ENCODE data around the gene SLC7A7. TPM values are rescaled to one million over a fixed set of nuclear protein-coding genes. Genes with fewer than 3 reads are reported as not detected.

Gene SLC7A7
- total RNA-seq = 12.2 and 12.6 TPM in 2 replicates

GRCh38 chr14:22814941-22815713 lies at the start of gene SLC7A7:
SLC7A7 (minus strand) TSS chr14:22815435; CDS start chr14:22813398, 2,037 bp downstream.

DNA sequence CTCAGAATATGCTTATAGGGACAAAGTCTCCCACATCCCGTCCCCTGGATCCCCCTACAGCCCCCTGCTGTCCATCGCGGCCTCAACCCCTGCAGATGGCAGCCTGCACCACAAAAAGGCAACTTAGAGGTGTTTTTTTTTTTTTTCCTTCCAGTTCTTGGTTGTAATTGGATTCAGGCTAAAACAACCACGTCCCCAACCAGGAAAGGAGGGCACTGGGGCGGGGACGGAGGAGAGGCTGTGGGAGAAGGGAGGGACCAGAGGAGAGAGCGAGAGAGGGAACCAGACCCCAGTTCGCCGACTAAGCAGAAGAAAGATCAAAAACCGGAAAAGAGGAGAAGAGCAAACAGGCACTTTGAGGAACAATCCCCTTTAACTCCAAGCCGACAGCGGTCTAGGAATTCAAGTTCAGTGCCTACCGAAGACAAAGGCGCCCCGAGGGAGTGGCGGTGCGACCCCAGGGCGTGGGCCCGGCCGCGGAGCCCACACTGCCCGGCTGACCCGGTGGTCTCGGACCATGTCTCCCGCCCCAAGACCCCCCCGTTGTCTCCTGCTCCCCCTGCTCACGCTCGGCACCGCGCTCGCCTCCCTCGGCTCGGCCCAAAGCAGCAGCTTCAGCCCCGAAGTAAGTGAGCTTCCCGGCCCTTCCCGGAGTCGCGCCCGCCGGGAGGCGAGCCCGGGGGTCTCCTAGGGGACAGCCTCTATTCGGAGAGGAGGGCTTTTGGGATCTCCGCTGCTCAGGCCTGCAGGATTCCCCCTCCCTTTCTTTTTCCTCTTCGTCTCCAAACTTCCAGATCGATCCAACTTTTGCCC lies 21.3 kb upstream of the SLC7A7 start, which contains the start of gene MMP14:
Gene MMP14, plus strand, starts transcription at position 285 of the 813 bp plus-strand sequence. Its CDS starts 233 bp downstream, at position 518.

GRCh38 chr14:22829661-22830442 lies 14.6 kb upstream of the SLC7A7 start, which contains the start of gene MRPL52:
MRPL52 (plus strand) TSS chr14:22829887; CDS start chr14:22829913, 26 bp downstream.

DNA sequence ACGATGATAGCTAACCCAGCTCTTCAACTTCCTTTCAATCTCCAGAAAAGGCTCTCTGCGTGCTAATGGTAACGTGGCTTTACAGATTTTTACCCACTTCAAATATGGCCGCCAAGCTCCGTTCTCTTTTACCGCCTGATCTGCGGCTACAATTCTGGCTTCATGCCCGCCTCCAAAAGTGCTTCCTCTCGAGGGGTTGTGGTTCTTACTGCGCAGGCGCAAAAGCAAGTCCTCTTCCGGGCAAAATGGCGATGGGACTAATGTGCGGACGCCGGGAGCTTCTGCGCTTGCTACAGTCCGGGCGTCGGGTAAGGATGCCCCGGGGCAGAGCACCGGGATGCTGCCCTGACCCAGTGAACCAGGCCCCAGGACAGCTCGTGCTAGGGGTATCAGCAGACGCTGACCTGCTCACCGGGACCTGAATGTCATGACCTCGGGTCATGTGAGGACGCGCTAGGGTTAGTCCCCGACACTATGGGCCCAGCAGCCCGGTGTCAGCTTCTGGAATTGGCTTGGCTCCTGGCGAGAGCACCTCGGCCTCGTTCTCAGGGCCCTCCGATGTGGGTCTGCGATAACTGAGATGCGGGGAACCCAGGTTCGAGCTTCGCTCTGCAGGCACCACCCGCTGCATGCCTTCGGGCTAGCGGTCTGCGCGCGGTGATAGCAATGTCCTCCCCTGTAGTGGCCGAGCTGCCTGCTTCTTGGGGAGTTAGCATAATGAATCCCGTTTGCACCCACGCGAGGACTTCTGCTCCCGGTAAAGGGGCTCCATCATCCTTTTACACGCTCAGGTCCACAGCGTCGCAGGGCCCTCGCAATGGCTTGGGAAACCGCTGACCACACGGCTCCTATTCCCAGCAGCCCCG lies 48.5 kb downstream of the SLC7A7 start, which contains the start of gene OXA1L:
Gene OXA1L, plus strand, starts transcription at position 232 of the 866 bp plus-strand sequence. Its CDS starts 14 bp downstream, at position 246.

Other genes starting within 250 kb of the SLC7A7 start
- 435 and 440 TPM in 2 replicates for gene DAD1, start 226.2 kb downstream of the SLC7A7 start, total RNA-seq
- gene ABHD4, start 217.1 kb downstream of the SLC7A7 start, total RNA-seq = 16.1 and 17.2 TPM in 2 replicates
- not detected in 2 replicates for gene OR6J1, start 171.1 kb downstream of the SLC7A7 start, total RNA-seq
- gene OXA1L, start 48.7 kb downstream of the SLC7A7 start, total RNA-seq = 119 and 132 TPM in 2 replicates
- gene MRPL52, start 14.5 kb upstream of the SLC7A7 start, total RNA-seq = 226 and 283 TPM in 2 replicates
- gene MMP14, start 21.1 kb upstream of the SLC7A7 start, total RNA-seq = 238 and 246 TPM in 2 replicates
- gene LRP10, start 56.3 kb upstream of the SLC7A7 start, total RNA-seq = 108 and 118 TPM in 2 replicates
- 0.27 TPM in 1 of 2 replicates, not detected in the other for gene REM2, start 67.8 kb upstream of the SLC7A7 start, total RNA-seq
- gene RBM23, start 103.7 kb upstream of the SLC7A7 start, total RNA-seq = 56.8 and 79.5 TPM in 2 replicates
- 71.5 and 73.8 TPM in 2 replicates for gene PRMT5, start 113.9 kb upstream of the SLC7A7 start, total RNA-seq
- gene HAUS4, start 141.7 kb upstream of the SLC7A7 start, total RNA-seq = 61.1 and 74.4 TPM in 2 replicates
- gene AJUBA, start 167.1 kb upstream of the SLC7A7 start, total RNA-seq = 44.1 and 45.2 TPM in 2 replicates
- gene C14orf93, start 194.7 kb upstream of the SLC7A7 start, total RNA-seq = 5.8 and 8.2 TPM in 2 replicates
- 359 and 397 TPM in 2 replicates for gene PSMB5, start 219.5 kb upstream of the SLC7A7 start, total RNA-seq
- not detected in 2 replicates for gene PSMB11, start 226.8 kb upstream of the SLC7A7 start, total RNA-seq
- gene CDH24, start 242.1 kb upstream of the SLC7A7 start, total RNA-seq = 11.5 and 16.7 TPM in 2 replicates

Measured in mammary microvascular endothelial cell (primary cell).